Right cardiac atrium (tissue), 5 donors: ENCODE results near the gene TJP2. TPM values are rescaled to one million over a fixed set of nuclear protein-coding genes. Genes with fewer than 3 reads are reported as not detected.

Source experiments
- polyA plus RNA-seq: library from polyadenylated mRNA; stranded (reverse); fragments of 200-250 nt; gene quantifications from one replicate; pipeline ENCODE4 v1.2.3, GENCODE V29; 2013
- total RNA-seq, 4 donors: library from RNA; stranded (reverse); fragmentation: NEBNext Ultra II Directional; extraction: Animal tissue kit (Norgen Biotek cat#: 25700); gene quantifications; one replicate each; pipeline ENCODE4 v1.2.1, GENCODE V29; 2021
- donor health status: healthy with polysubstance abuse.
- donor health status: DM: no; HTN: yes; CAD: no.
- donor health status: DM: no; HTN: no; CAD: no.
- donor health status: DM: no; HTN: yes; CAD: no; lungs with severe emphysema.
- donor health status: DM: yes; HTN: yes; CAD: no.

TJP2 gene
- total and polyA plus RNA-seq, 5 donors, result 23.8 to 56.3 (median 43.7) TPM

Other genes with a start within 250 kb of the TJP2 start
- not detected for gene PRKACG, start 160.2 kb upstream of the TJP2 start, total RNA-seq
- not detected for gene PRKACG, start 160.2 kb upstream of the TJP2 start, polyA plus RNA-seq
- gene FXN, start 138.5 kb upstream of the TJP2 start, total RNA-seq, result 10 to 100 TPM; 24.6 to 28.9 (median 28.1) TPM
- gene FXN, start 138.5 kb upstream of the TJP2 start, polyA plus RNA-seq, result 18.1 TPM
- 10 to 100 TPM; 16.7 to 29.2 (median 25.7) TPM for gene ENTREP1, start 150.9 kb downstream of the TJP2 start, total RNA-seq
- 14.7 TPM for gene ENTREP1, start 150.9 kb downstream of the TJP2 start, polyA plus RNA-seq